GM23248 (cell line): ENCODE measurements around the gene PRXL2B. TPM values are rescaled to one million over a fixed set of nuclear protein-coding genes. Genes with fewer than 3 reads are reported as not detected.
A peak's percentile ranks its signal among the peaks of the same experiment; 100 is the strongest.

Experiments used
- DNase-seq: peaks from one replicate; pipeline ENCODE4 v3.0.0-alpha.2; 2015
- H2AFZ ChIP-seq: fragments of 200-600 bp; sonication (generic); 2 replicates; pipeline ENCODE4 v1.6.1; 2016; ENCODE audit warnings: antibody characterized with exemption
- H3F3A ChIP-seq: fragments of 200-600 bp; sonication (generic); 2 replicates; pipeline ENCODE4 v1.6.1; 2016; ENCODE audit warnings: mild to moderate bottlenecking, antibody characterized with exemption, mixed run types; ENCODE audit not compliant: insufficient read depth
- H3K27ac ChIP-seq: fragments of 200-600 bp; sonication (generic); 2 replicates; pipeline ENCODE4 v1.5.1; 2016; ENCODE audit warnings: mild to moderate bottlenecking
- H3K27me3 ChIP-seq: fragments of 200-600 bp; sonication (generic); replicated peaks from 2 replicates; pipeline ENCODE4 v1.6.1; 2016; ENCODE audit warnings: mild to moderate bottlenecking; ENCODE audit not compliant: insufficient read depth
- H3K36me3 ChIP-seq: fragments of 200-600 bp; sonication (generic); 2 replicates; pipeline ENCODE4 v1.6.1; 2016; ENCODE audit warnings: low read depth, mild to moderate bottlenecking
- H3K4me1 ChIP-seq: fragments of 200-600 bp; sonication (generic); 2 replicates; pipeline ENCODE4 v1.6.1; 2016; ENCODE audit warnings: mild to moderate bottlenecking; ENCODE audit not compliant: insufficient read depth
- H3K4me2 ChIP-seq: fragments of 200-600 bp; sonication (generic); one replicate; pipeline ENCODE4 v1.6.1; 2016; ENCODE audit warnings: mild to moderate bottlenecking; ENCODE audit not compliant: unreplicated experiment
- H3K4me3 ChIP-seq: fragments of 200-600 bp; sonication (generic); 2 replicates; pipeline ENCODE4 v1.5.1; 2016; ENCODE audit warnings: mild to moderate bottlenecking
- H3K79me2 ChIP-seq: fragments of 200-600 bp; sonication (generic); 2 replicates; pipeline ENCODE4 v1.6.1; 2016; ENCODE audit warnings: mild to moderate bottlenecking; ENCODE audit not compliant: insufficient read depth
- H3K9ac ChIP-seq: fragments of 200-600 bp; sonication (generic); 2 replicates; pipeline ENCODE4 v1.6.1; 2016; ENCODE audit warnings: mild to moderate bottlenecking
- H3K9me2 ChIP-seq: fragments of 200-600 bp; sonication (generic); 2 replicates; pipeline ENCODE4 v1.6.1; 2016; ENCODE audit warnings: mixed run types, mild to moderate bottlenecking, moderate library complexity; ENCODE audit not compliant: insufficient read depth
- H3K9me3 ChIP-seq: fragments of 200-600 bp; sonication (generic); one replicate; pipeline ENCODE4 v1.6.1; 2017; ENCODE audit warnings: low read depth
- H4K20me1 ChIP-seq: fragments of 200-600 bp; sonication (generic); 2 replicates; pipeline ENCODE4 v1.6.0; 2016; ENCODE audit not compliant: insufficient read depth
- EZH2 ChIP-seq: fragments of 200-600 bp; sonication (generic); IDR thresholded peaks from 2 replicates; pipeline ENCODE4 v1.6.1; 2018; ENCODE audit warnings: antibody characterized with exemption, mild to moderate bottlenecking; ENCODE audit not compliant: insufficient read depth, poor library complexity, severe bottlenecking
- EZH2phosphoT487 ChIP-seq: fragments of 200-600 bp; sonication (generic); IDR thresholded peaks from 2 replicates; pipeline ENCODE4 v1.6.1; 2018; ENCODE audit warnings: antibody characterized with exemption, moderate library complexity, mild to moderate bottlenecking, low read depth; ENCODE audit not compliant: insufficient read depth
- WGBS, 2 experiments: methylation state at CpG; one replicate each; pipeline ENCODE4 v1.1.6; 2015 to 2017; ENCODE audit warnings: low lambda C conversion rate in 2 of 2, low coverage in 1 of 2; ENCODE audit errors: missing lambda C conversion rate in 2 of 2; 5-methylcytosine and 5-hydroxymethylcytosine counted together
- in situ Hi-C: fragments of 300-500 bp; cut with MboI; formaldehyde crosslinking; loops from 2 replicates; pipeline ENCODE4 v1.15.0; 2020
- polyA plus RNA-seq: library from polyadenylated mRNA; unstranded; fragments of >200 nt; fragmentation: Nextera tagmentation; extraction: Ambion mirVana; gene quantifications from 2 replicates; pipeline ENCODE4 v1.2.1, GENCODE V29; 2016
- total RNA-seq: library from RNA; depleted of rRNA; stranded (reverse); fragments of >200 nt; shearing (Covaris generic); gene quantifications from 2 replicates; pipeline ENCODE4 v1.2.3, GENCODE V29; 2014

The PRXL2B gene
- total and polyA plus RNA-seq, 2 experiments from 2014 or later, result 11.3 to 13.5 TPM

- Histone ChIP-seq H3K27me3 (peaks cover 12% of the 10 kb centered on the region), H4K20me1 (no peaks in the 10 kb centered on the region), H3K9ac (no peak overlapping the region), H3K36me3 (no peaks in the 10 kb centered on the region), H2AFZ (no peak overlapping the region), H3K4me2 (no peak overlapping the region), H3K79me2 (no peaks in the 10 kb centered on the region), H3K27ac (no peak overlapping the region), H3F3A (no peaks in the 10 kb centered on the region), H3K9me3 (no peaks in the 10 kb centered on the region), H3K4me1 (0 out of 2 replicates have a peak, but pooled peaks cover 5% of the 10 kb centered on the region), H3K9me2 (no peaks in the 10 kb centered on the region), H3K4me3 (no peak overlapping the region)
- in situ Hi-C loops, result no loop called here
- TF ChIP-seq EZH2phosphoT487 (no peak), EZH2 (no peak)
- WGBS, 2 experiments, result 85 to 86% methylated on average over 11 of the region's 11 CpGs
- no peak for DNase-seq
Measured at GRCh38 chr1:2561446-2561845, 25.1 kb upstream of the PRXL2B start.

GRCh38 chr1:2561898-2562895, 24.4 kb upstream of the PRXL2B start:
- no peaks in the 10 kb centered on the region for H3K79me2 ChIP-seq
- no peak overlapping the region for H3K9ac ChIP-seq
- TF ChIP-seq EZH2 (no peak), EZH2phosphoT487 (no peak)
- no peaks in the 10 kb centered on the region for H4K20me1 ChIP-seq
- no peaks in the 10 kb centered on the region for H3F3A ChIP-seq
- 0 out of 2 replicates have a peak, but pooled peaks cover under 1% of the 10 kb centered on the region for H3K4me1 ChIP-seq
- no peaks in the 10 kb centered on the region for H3K9me3 ChIP-seq
- H3K36me3 ChIP-seq, result no peaks in the 10 kb centered on the region
- DNase-seq, result peak; percentile 27
- H2AFZ ChIP-seq, result no peak overlapping the region
- in situ Hi-C loops, result no loop called here
- H3K4me2 ChIP-seq, result no peak overlapping the region
- no peak overlapping the region for H3K27ac ChIP-seq
- WGBS, 2 experiments, result 80 to 82% methylated on average over 20 to 24 of the region's 24 CpGs
- H3K4me3 ChIP-seq, result no peak overlapping the region
- no peaks in the 10 kb centered on the region for H3K9me2 ChIP-seq
- peaks cover 14% of the 10 kb centered on the region for H3K27me3 ChIP-seq

GRCh38 chr1:2563205-2563604, 23.4 kb upstream of the PRXL2B start:
- WGBS, 2 experiments, result 88 to 90% methylated on average over 18 of the region's 18 CpGs
- no peak overlapping the region for H2AFZ ChIP-seq
- DNase-seq, result no peak

GRCh38 chr1:2564006-2564814, 22.4 kb upstream of the PRXL2B start:
- no peak for DNase-seq
- Histone ChIP-seq H4K20me1 (no peaks in the 10 kb centered on the region), H3K79me2 (no peaks in the 10 kb centered on the region), H3K4me3 (no peak overlapping the region), H3K9me2 (no peaks in the 10 kb centered on the region), H3K9me3 (no peaks in the 10 kb centered on the region), H3K27me3 (peaks cover 14% of the 10 kb centered on the region), H3K4me1 (no peaks in the 10 kb centered on the region), H3K36me3 (no peaks in the 10 kb centered on the region), H3K9ac (no peak overlapping the region), H3K27ac (no peak overlapping the region), H3F3A (no peaks in the 10 kb centered on the region), H2AFZ (no peak overlapping the region), H3K4me2 (no peak overlapping the region)
- TF ChIP-seq EZH2phosphoT487 (no peak), EZH2 (no peak)
- in situ Hi-C loops, result no loop called here
- 65 to 67% methylated on average over 19 to 20 of the region's 20 CpGs for WGBS, 2 experiments

More at GRCh38 chr1:2563205-2563604, 23.4 kb upstream of the PRXL2B start:
- Histone ChIP-seq H3K79me2 (no peaks in the 10 kb centered on the region), H3K36me3 (no peaks in the 10 kb centered on the region), H3K27ac (no peak overlapping the region), H3K27me3 (peaks cover 14% of the 10 kb centered on the region), H3K4me3 (no peak overlapping the region), H3K4me2 (no peak overlapping the region), H3F3A (no peaks in the 10 kb centered on the region), H3K9me2 (no peaks in the 10 kb centered on the region), H3K9ac (no peak overlapping the region), H4K20me1 (no peaks in the 10 kb centered on the region), H3K9me3 (no peaks in the 10 kb centered on the region), H3K4me1 (no peaks in the 10 kb centered on the region)
- in situ Hi-C loops, result no loop called here
- TF ChIP-seq EZH2phosphoT487 (no peak), EZH2 (no peak)
